ENCODE data around the gene FAF2.
A peak's percentile ranks its signal among the peaks of the same experiment; 100 is the strongest.
"Not testable (repeated sequence)": the region's sequence is repeated elsewhere in the genome, so short reads cannot be mapped to it uniquely, and the experiment has no call there.

Gene FAF2

DNA sequence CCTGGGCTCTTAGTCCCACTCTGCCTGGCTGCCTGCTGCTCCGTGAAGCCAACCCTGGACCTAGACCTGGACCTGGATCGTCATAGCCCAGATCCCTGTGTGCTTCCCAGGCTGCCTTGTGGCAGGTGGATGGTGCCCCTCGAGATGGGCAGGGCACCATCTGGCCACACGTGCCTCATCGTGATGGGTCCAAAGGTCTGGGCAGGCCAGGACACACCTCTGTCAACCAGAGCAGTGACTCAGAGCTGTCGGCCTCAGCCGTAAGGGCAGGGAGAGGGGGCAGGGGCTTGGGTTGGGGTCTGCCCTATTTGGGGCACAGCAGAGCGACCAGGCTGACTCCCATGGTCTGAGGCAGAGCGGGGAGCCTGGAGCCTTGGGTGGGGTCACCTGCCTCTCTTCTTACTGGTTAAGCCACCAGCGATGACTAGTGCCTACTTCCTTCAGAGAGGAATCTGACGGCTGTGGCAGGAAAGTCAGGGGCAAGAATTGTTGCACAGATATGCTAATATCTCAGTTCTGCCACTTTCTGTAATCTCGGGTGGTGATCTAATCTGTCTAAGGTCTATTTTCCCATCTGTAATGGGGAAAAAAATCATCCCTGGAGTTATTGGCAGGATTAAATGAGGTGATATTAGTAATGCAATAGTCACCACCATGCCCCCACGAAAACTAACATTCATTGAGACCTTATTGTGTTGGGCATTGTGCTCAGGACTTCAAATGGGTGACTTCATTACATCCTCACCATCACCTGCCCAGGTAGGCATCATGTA lies 97.7 kb downstream of the FAF2 start:
- DNase-seq: no peak

GRCh38 chr5:176547802-176548201 lies 99.6 kb downstream of the FAF2 start:
- DNase-seq: peak in 1 of 5 experiments; percentile 26

GRCh38 chr5:176548967-176549444 lies 100.8 kb downstream of the FAF2 start, which contains the start of gene CDHR2:
TSS of gene CDHR2 (plus strand) at chr5:176549342. CDS start at chr5:176565353, 16,011 bp downstream.
- DNase-seq: no peak

- DNase-seq: no peak
Observed at GRCh38 chr5:176549871-176550270, 101.7 kb downstream of the FAF2 start.

GRCh38 chr5:176550275-176550831 lies 102.2 kb downstream of the FAF2 start:
- DNase-seq: no peak

- DNase-seq: not testable (repeated sequence)
Observed at GRCh38 chr5:176550937-176551336, 102.8 kb downstream of the FAF2 start.

- no peak for DNase-seq
Observed at GRCh38 chr5:176552332-176552869, 104.2 kb downstream of the FAF2 start.

DNA sequence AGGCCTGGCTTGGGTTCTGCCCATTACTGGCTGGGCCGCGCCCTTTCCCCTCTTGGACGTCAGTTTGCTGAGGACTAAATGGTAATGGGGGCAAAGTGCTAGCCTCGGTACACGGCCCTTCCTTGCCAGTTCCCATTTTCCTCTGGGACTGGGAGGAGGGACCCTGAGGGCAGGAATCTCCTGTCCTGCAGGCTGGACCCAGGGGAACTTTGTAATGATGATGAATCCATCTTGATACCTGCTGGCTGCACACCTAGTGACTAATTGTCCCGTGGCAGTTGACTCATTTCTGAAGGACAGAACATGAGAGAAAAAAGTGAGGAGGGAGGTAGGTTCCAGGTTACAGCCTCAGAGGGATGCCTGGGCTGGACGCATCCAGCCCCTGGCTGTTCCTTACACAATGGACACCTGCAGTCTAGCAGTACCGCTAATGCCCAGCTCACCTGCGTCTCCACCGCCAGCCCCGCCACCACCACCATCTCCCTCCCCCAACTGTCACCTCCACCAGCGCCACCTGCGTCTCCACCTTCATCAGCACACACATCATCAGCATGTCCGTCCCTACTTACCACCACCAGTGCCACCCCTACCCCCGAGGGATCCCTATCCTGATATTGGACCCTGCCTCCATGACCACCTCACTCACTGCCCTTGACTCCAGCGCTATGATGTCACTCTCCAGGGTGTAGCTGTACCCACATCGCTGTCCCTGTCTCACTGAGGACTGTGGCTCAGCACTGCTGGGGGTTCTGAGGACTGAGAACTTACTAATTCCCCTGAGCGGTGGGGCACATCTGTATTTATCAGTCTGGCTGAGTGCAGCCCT lies 105.3 kb downstream of the FAF2 start:
- no peak for DNase-seq

- no peak for DNase-seq
Observed at GRCh38 chr5:176557846-176558245, 109.7 kb downstream of the FAF2 start.
